Ishikawa (cell line): ENCODE results near the gene C22orf42.

ENCODE experiments used
- CEBPB ChIP-seq: IDR thresholded peaks from 2 replicates; pipeline ENCODE4 v1.6.1; 2012
- CREB1 ChIP-seq: IDR thresholded peaks from 2 replicates; pipeline ENCODE4 v1.6.1; 2012; ENCODE audit warnings: low read depth
- EGR1 ChIP-seq: IDR thresholded peaks from 2 replicates; pipeline ENCODE4 v1.6.1; 2012
- EP300 ChIP-seq: IDR thresholded peaks from 2 replicates; pipeline ENCODE4 v1.6.1; 2012; ENCODE audit warnings: borderline replicate concordance
- FOXM1 ChIP-seq: IDR thresholded peaks from 2 replicates; pipeline ENCODE4 v1.6.1; 2012; ENCODE audit warnings: low read depth, borderline replicate concordance
- NFIC ChIP-seq: IDR thresholded peaks from 2 replicates; pipeline ENCODE4 v1.6.1; 2012
- RAD21 ChIP-seq: IDR thresholded peaks from 2 replicates; pipeline ENCODE4 v1.6.1; 2012; ENCODE audit warnings: low read depth
- TAF1 ChIP-seq: IDR thresholded peaks from 2 replicates; pipeline ENCODE4 v1.6.1; 2012; ENCODE audit warnings: low read depth, mild to moderate bottlenecking
- TCF12 ChIP-seq: IDR thresholded peaks from 2 replicates; pipeline ENCODE4 v1.6.1; 2012; ENCODE audit warnings: low read depth

DNA sequence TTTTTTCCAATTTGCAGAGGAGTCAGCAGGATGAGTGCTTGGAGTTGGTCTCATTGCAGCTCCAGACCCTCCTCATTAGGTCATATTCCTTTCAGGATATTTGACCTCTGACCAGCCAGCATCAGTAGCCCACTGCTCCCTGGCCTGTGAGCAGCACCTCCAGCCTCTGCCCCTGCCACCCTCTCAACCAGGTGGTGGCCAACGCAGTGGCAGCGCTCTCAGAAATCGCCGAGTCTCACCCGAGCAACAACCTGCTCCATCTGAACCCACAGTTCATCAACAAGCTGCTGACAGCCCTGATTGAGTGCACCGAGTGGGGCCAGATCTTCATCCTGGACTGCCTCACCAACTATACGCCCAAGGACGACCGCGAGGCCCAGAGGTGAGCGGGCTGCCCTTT is 27.0 kb downstream of the C22orf42 start:
- TF ChIP-seq FOXM1 (no peak), TAF1 (no peak), RAD21 (no peak), CEBPB (no peak), NFIC (no peak), EP300 (no peak), TCF12 (no peak), CREB1 (no peak), EGR1 (no peak)
